GM21360 (cell line): ENCODE results near the gene TECPR1.

Experiments used
- ATAC-seq: cut with Tn5 transposase; IDR thresholded peaks from one replicate; pipeline ENCODE4 v1.9.1; 2021; ENCODE audit warnings: mild to moderate bottlenecking, moderate library complexity; ENCODE audit not compliant: unreplicated experiment

TECPR1 gene

GRCh38 chr7:98248156-98248555 lies 3.9 kb downstream of the TECPR1 start:
- ATAC-seq: no peak

- ATAC-seq: no peak
These were observed 7.2 kb downstream of the TECPR1 start for GRCh38 chr7:98244871-98245270.

GRCh38 chr7:98242934-98243333 lies 9.1 kb downstream of the TECPR1 start:
- no peak for ATAC-seq

DNA sequence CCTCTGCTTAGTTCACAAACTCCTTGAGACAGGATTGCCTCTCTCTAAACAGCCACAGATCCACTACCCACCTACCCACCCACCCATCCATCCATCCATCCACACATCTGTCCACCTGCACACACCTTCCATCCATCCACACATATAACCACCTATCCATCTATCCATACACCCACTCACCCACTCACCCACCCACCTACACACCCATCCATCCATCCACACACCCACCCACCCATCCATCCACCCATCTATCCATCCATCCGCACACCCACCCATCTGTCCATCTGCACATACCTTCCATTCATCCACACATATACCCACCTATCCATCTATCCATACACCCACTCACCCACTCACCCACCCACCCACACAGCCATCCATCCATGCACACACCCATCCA lies 9.7 kb downstream of the TECPR1 start:
- ATAC-seq: no peak

DNA sequence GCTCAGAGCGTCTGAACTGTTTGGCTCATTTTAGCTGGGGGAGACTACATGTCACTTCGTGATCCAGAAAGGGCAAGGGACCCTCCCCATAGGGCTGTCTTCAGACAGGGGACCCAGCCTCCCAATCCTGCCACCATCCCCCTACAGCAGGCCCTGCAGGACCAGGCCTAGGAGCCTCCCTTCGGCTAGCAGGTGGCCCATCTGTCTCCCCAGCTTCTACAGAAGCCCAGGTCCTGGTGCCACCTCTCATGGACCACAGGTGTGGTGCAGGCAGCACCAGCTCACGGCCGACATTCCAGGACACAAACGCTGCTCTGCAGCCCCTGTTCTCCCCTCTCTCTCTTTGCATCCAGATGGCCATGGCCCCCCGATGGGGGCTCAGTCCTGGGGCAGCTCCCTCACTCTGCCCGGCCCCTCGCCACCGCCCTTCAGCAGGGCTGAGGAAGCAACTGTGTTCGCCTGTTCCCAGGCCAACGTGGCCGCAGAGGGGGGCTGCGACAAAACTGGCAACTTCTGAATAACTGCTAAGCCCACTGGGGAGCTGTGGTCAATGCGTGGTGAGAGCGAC lies 10.3 kb downstream of the TECPR1 start:
- no peak for ATAC-seq

DNA sequence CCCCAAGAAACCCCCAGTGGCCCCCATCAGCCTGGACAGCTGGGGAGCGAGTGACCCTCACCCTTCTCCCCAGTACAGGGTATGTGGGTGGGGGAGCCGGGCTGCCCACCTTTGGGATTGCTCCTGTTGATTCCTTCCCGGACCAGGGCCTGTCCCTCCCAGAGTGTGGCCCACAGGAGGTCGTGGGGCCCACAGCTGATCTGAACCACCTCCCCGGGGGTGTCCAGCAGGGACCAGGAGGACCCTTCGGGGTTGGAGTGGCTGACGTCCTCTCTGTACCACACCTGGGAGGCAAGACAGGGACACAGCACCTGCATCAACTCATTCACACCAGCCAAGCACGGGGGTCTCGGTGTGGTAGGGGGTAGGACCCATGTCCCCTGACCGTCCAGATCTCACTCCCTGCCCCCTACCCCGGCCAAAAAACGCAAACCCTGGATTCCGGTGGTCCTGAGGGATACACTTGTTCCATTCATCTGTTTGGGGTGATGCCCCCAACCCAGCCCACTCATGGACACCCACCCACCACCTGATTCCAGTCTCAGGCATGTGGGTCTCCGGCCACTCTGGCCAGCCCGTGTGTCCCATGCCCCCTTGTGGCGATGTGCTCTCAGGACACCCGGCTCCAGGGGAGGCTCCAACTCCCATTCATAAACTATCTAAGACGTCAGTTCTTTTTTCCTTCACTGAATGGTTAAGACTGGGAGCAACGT lies 10.9 kb downstream of the TECPR1 start:
- no peak for ATAC-seq

- no peak for ATAC-seq
These were observed 13.1 kb downstream of the TECPR1 start for GRCh38 chr7:98238976-98239375.

GRCh38 chr7:98238076-98238475 lies 14.0 kb downstream of the TECPR1 start:
- ATAC-seq: no peak

DNA sequence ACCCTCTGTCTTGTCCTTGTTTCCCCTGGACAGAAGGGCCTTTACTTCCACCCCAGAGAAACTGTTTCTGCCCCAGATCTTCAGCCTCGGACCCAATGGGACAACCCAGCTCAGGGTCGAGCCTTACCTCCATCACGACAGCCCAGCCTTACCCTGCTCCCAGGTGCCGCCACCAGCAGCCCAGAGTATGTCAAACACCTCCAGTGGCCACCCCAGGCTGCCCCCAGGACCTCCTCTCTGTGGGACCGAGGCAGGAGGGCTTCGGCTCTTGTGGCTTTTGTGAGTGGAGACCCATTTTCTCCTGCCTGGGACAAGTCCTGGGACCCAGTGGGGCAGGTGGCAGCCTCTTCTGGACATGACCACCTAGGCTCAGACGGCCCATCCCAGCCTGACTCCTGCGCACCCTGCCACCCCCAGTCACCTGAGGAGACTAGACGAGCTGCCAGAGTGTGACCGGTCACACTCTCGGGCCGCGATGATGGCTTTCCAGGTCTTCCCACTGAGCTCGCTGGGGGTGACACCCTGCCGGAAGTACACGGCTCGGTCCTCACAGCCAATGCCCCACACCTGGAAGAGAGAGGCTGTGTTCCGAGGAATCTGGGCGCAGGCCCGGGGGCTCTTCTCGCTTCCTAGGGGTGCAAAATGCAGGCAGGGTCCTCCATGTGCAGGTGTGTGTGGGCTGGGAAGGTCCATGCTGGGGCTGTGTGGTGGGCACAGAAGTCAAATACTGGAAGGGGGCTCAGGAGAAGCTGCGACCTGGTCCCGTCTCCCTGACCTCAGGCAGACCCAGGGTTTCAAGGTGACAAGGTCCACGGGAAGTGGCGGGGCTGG lies 15.5 kb downstream of the TECPR1 start:
- no peak for ATAC-seq

GRCh38 chr7:98235901-98236300 lies 16.1 kb downstream of the TECPR1 start:
- ATAC-seq: no peak

GRCh38 chr7:98234429-98235147 lies 17.4 kb downstream of the TECPR1 start:
- ATAC-seq: no peak

DNA sequence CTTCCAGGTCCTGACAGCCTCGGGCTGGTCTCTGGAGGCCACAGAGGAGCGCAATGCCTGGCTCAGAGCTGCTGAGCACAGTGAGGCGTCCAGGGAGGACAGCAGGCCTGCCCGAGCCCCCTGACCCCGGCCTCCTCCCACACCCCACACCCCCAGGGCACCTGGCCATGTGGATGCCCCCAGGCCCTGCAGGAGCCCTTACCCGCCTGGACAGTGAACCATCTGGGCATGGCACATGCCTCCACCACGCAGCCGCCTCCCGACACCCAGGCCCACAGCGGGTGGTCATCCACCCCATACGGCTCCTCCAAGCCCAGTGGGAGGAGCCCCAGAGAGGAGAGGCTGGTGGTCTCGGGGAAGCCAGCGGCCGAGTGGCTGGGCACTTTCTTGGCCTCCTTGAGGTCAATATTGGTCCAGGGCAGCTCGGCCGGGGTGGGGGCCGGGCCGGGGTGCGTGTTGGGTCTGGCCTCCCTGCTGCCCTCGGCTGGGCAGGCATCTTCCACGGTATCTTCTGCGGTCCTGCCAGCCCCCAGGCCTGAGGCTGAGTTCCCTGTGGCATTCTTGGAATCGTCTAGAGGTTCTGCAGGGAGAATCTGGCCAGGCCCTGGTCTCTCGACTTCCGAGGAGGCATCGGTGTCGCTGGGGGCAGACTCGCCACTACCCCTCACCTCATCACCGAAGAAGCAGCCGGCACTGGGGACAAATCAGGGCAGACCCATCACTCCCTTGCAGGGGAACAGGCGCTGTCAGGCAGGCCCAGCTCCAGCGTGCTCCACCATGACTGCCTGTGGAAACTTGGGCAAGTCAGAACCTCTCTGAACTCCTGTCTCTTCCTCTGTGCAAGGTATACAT lies 18.6 kb downstream of the TECPR1 start:
- no peak for ATAC-seq

DNA sequence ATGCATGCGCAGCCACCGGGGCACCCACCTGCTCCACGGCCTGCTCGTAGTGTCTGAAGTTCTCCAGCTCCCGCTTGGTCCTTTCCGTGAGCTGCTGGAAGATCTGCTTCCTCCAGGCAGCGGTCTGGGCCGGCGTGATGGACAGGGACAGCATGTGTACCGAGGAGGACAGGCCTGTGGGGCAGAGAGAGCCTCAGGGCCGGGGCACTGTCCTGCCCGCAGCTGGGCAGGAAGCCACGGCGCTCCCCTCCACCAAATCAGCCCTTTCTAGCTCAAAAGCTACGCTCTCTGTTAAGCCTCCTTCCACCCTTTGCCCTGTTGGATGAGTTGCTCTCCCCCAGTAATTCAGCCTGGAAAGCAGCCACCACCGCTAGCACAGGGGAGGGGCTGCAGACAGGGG lies 19.2 kb downstream of the TECPR1 start:
- no peak for ATAC-seq

DNA sequence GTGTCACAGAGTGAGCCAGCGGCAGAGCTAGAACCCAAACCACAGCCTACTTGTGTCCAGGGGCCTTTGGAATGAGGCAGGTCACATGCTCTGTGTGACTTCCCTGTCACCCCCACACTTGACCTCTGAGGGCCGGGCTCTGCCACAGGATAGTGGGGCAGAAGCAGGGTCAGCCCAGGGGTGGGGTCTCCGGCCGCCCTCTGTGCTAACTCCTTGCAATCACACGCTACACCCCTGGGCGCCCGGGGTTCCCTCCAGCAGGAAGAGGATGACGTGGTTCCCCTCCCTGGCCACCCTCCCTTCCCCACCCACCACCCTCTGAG lies 19.8 kb downstream of the TECPR1 start:
- ATAC-seq: no peak

GRCh38 chr7:98231493-98232262 lies 20.4 kb downstream of the TECPR1 start:
- ATAC-seq: no peak

GRCh38 chr7:98230746-98231471 lies 21.1 kb downstream of the TECPR1 start:
- no peak for ATAC-seq

DNA sequence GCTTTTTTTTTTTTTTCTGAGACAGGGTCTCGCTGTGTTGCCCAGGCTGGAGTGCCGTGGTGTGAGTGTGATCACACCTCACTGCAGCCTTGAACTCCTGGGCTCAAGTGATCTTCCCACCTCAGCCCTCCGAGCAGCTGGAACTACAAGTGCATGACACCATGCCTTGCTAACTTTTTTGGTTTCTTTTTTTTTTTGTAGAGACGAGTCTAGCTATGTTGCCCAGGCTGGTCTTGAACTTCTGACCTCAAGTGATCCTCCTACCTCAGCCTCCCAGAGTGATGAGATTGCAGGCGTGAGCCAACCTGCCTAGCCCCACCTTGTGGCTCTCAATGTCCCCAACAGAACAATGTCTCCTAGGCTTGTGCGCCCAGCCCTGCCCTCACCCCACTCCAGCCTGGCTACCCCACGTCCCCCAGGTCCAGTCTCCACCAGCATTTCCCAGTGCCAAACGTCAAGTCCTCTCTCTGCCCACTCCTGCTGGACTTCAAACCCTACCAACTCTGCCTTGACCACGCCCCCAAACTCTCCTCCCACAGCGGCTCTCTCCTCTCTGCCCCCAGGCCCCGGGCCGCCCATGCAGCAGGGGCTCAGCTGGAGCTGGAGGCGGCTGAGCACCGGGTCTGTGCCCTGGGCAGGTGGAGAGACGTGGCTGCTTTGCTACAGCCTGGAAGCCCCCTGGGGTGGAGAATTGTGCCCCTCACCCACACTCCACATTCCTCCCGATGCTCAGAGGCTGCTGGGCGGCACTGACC lies 21.9 kb downstream of the TECPR1 start:
- no peak for ATAC-seq

GRCh38 chr7:98229441-98229840 lies 22.6 kb downstream of the TECPR1 start:
- no peak for ATAC-seq

DNA sequence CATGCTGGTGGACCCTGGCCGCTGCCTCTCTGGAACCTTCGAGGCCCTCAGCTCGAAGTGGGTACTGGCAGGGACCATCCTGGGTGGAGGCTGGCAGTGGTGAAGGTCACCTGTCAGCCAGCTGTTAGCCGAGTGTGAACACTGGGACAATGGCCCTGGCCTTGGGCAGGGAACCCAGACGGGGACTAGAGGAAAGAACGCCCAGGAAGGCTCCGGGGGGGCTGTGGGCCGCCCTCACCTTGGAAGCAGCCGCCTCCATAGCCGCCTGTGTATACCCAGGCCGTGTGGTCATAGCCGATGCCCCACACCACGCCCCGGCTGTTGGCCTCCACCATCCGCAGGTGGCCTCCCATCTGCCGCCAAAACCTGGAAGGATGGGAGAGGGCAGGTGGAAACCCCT lies 23.2 kb downstream of the TECPR1 start:
- no peak for ATAC-seq
